Smooth muscle cell (in vitro differentiated cells): ENCODE data around the gene H19. TPM values are rescaled to one million over a fixed set of nuclear protein-coding genes. Genes with fewer than 3 reads are reported as not detected.

Experiments used
- DNase-seq: peaks from one replicate; lab custom pipeline; 2025; ENCODE audit not compliant: unreplicated experiment; lab: John Stamatoyannopoulos, UW
- H2AFZ ChIP-seq: fragments of 200-600 bp; sonication (generic); 2 replicates; pipeline ENCODE4 v1.6.0; 2016; ENCODE audit warnings: antibody characterized with exemption, low read depth, mild to moderate bottlenecking
- H3F3A ChIP-seq: fragments of 200-600 bp; sonication (generic); 2 replicates; pipeline ENCODE4 v1.6.0; 2017; ENCODE audit warnings: antibody characterized with exemption, low read depth
- H3K27ac ChIP-seq: fragments of 200-600 bp; sonication (generic); 2 replicates; pipeline ENCODE4 v1.5.1; 2016; ENCODE audit warnings: low read depth, mild to moderate bottlenecking
- H3K27me3 ChIP-seq: fragments of 200-600 bp; sonication (generic); 2 replicates; pipeline ENCODE4 v1.6.1; 2016; ENCODE audit warnings: low read depth, mild to moderate bottlenecking
- H3K36me3 ChIP-seq: fragments of 200-600 bp; sonication (generic); 2 replicates; pipeline ENCODE4 v1.5.1; 2016; ENCODE audit warnings: low read depth
- H3K4me1 ChIP-seq: fragments of 200-600 bp; sonication (generic); 2 replicates; pipeline ENCODE4 v1.5.1; 2016; ENCODE audit warnings: low read depth
- H3K4me2 ChIP-seq: fragments of 200-600 bp; sonication (generic); 2 replicates; pipeline ENCODE4 v1.6.0; 2016; ENCODE audit warnings: mild to moderate bottlenecking
- H3K4me3 ChIP-seq: fragments of 200-600 bp; sonication (generic); 2 replicates; pipeline ENCODE4 v1.5.1; 2016; ENCODE audit warnings: mild to moderate bottlenecking
- H3K79me2 ChIP-seq: fragments of 200-600 bp; sonication (generic); 2 replicates; pipeline ENCODE4 v1.6.0; 2016; ENCODE audit warnings: low read depth, mild to moderate bottlenecking
- H3K9ac ChIP-seq: fragments of 200-600 bp; sonication (generic); 2 replicates; pipeline ENCODE4 v1.6.0; 2016; ENCODE audit warnings: low read depth
- H3K9me3 ChIP-seq: fragments of 200-600 bp; sonication (generic); replicated peaks from 2 replicates; pipeline ENCODE4 v1.5.1; 2016; ENCODE audit warnings: low read depth
- H4K20me1 ChIP-seq: fragments of 200-600 bp; sonication (generic); 2 replicates; pipeline ENCODE4 v1.6.0; 2016; ENCODE audit warnings: low read depth
- WGBS: methylation state at CpG from one replicate; pipeline ENCODE4 v1.1.7; 2016; ENCODE audit warnings: low lambda C conversion rate; 5-methylcytosine and 5-hydroxymethylcytosine counted together
- polyA plus RNA-seq: library from polyadenylated mRNA; unstranded; fragments of >200 nt; fragmentation: Nextera tagmentation; extraction: Ambion mirVana; gene quantifications from 2 replicates; pipeline ENCODE4 v1.2.1, GENCODE V29; 2016
- total RNA-seq: library from RNA; depleted of rRNA; stranded (reverse); fragments of >200 nt; gene quantifications from 2 replicates; pipeline ENCODE4 v1.2.3, GENCODE V29; 2014
- TF ChIP-seq, protein P1 (sequence below): fragments of 200-600 bp; sonication (generic); IDR thresholded peaks from 2 replicates; pipeline ENCODE4 v1.5.1; 2017; ENCODE audit warnings: borderline replicate concordance, mild to moderate bottlenecking, antibody characterized with exemption; ENCODE audit not compliant: insufficient read depth, poor library complexity, severe bottlenecking

The H19 gene
- total and polyA plus RNA-seq, 2 experiments from 2014 or later, result 2.6 to 3.3 TPM

DNA sequence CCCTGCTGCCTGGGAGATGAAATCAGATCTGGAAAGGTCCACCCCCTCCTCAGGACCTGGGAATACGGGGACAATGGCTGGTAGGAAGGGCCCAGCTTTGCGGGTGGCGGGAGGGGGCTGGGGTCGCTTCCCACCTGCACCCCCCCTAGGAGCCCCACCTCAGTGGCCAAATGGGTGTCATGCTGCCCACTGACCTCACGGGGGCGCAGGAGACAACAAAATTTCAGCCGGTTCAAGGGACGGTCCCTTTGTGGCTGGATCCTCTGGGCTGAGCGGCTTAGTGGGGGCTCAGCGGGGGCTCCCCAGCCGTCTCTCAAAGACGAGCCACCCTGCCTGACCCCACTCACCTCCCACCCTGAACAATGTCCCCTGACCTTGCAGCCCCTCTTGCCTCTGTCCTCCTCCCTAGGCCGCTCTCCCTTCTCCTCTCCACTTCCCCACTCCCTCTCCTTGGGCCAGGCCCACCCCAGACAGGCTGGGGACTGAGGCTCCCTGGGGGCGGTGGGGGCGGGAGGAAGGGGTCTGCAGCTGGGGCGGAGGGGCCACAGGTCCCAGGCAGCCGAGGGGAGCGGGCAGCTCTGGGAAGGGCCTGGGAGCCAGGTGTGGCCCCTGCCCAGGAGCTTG is 39.3 kb upstream of the H19 start:
- Histone ChIP-seq H3K4me1 (no peaks in the 10 kb centered on the region), H3K9me3 (no peaks in the 10 kb centered on the region), H3K4me3 (no peak overlapping the region), H2AFZ (no peak overlapping the region), H3K9ac (no peak overlapping the region), H4K20me1 (no peaks in the 10 kb centered on the region), H3F3A (no peaks in the 10 kb centered on the region), H3K27ac (no peak overlapping the region), H3K4me2 (no peak overlapping the region), H3K79me2 (no peaks in the 10 kb centered on the region), H3K36me3 (no peaks in the 10 kb centered on the region), H3K27me3 (no peaks in the 10 kb centered on the region)
- TF ChIP-seq, protein P1, sequence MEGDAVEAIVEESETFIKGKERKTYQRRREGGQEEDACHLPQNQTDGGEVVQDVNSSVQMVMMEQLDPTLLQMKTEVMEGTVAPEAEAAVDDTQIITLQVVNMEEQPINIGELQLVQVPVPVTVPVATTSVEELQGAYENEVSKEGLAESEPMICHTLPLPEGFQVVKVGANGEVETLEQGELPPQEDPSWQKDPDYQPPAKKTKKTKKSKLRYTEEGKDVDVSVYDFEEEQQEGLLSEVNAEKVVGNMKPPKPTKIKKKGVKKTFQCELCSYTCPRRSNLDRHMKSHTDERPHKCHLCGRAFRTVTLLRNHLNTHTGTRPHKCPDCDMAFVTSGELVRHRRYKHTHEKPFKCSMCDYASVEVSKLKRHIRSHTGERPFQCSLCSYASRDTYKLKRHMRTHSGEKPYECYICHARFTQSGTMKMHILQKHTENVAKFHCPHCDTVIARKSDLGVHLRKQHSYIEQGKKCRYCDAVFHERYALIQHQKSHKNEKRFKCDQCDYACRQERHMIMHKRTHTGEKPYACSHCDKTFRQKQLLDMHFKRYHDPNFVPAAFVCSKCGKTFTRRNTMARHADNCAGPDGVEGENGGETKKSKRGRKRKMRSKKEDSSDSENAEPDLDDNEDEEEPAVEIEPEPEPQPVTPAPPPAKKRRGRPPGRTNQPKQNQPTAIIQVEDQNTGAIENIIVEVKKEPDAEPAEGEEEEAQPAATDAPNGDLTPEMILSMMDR, result no peak
- WGBS, result no CpG with 5 or more reads among the region's 18 CpGs
- no peak for DNase-seq

DNA sequence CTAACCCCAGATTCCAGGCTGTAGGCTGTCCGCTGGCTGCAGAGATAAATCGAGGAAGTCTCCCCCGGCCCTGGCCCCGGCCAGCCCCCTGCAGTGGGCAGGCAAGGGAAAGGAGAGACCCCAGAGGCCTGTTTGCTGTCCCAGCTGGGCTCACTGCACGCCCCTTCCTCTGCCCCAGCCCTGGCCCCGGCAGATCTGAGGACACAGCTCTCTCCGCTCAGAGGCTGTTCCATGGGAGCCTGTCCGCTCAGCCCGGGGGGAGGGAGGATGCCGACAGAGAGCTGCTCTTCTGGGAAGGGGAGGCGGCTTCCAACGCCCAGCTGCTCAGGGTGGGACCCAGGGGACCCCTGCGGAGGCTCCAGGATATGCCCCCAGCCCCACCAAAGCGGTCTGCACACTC is 37.7 kb upstream of the H19 start:
- TF ChIP-seq, protein P1, result no peak
- no peak overlapping the region for H3K4me2 ChIP-seq

DNA sequence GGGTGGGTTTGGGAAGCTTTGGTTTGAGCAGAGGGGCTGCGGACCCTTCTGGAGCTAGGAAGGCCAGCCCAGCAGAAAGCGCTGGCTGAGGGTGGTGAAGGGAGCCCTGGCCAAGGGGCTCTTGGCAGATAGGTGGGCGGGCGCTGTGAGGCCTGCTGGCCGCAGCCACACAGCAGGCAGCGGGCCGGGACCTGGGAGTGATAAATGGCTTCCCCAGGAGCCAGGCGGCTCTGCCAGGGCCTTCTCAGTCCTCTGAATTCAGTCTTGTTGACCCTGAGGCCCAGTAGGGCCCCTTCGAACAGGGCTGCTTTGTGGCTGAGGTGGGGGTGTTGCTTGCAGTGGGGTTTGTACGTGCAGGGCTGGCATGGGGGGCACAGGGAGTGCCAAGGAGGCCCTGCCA is 33.4 kb upstream of the H19 start:
- H3K4me1 ChIP-seq, result no peaks in the 10 kb centered on the region
- no peaks in the 10 kb centered on the region for H3F3A ChIP-seq
- WGBS, result no CpG with 5 or more reads among the region's 10 CpGs
- no peaks in the 10 kb centered on the region for H3K27me3 ChIP-seq
- no peaks in the 10 kb centered on the region for H4K20me1 ChIP-seq
- no peak overlapping the region for H3K27ac ChIP-seq
- TF ChIP-seq, protein P1, result no peak
- no peaks in the 10 kb centered on the region for H3K36me3 ChIP-seq
- H3K4me2 ChIP-seq, result no peak overlapping the region
- no peak overlapping the region for H3K9ac ChIP-seq
- no peak overlapping the region for H2AFZ ChIP-seq
- H3K4me3 ChIP-seq, result no peak overlapping the region
- H3K9me3 ChIP-seq, result no peaks in the 10 kb centered on the region
- DNase-seq, result no peak
- H3K79me2 ChIP-seq, result no peaks in the 10 kb centered on the region

More for the DNA sequence above, 37.7 kb upstream of the H19 start:
- Histone ChIP-seq H4K20me1 (no peaks in the 10 kb centered on the region), H3K27me3 (no peaks in the 10 kb centered on the region), H3K9me3 (no peaks in the 10 kb centered on the region), H3F3A (no peaks in the 10 kb centered on the region), H3K36me3 (no peaks in the 10 kb centered on the region), H3K79me2 (no peaks in the 10 kb centered on the region), H2AFZ (no peak overlapping the region), H3K9ac (no peak overlapping the region), H3K27ac (no peak overlapping the region), H3K4me3 (no peak overlapping the region), H3K4me1 (no peaks in the 10 kb centered on the region)
- no CpG with 5 or more reads among the region's 14 CpGs for WGBS
- DNase-seq, result no peak

DNA sequence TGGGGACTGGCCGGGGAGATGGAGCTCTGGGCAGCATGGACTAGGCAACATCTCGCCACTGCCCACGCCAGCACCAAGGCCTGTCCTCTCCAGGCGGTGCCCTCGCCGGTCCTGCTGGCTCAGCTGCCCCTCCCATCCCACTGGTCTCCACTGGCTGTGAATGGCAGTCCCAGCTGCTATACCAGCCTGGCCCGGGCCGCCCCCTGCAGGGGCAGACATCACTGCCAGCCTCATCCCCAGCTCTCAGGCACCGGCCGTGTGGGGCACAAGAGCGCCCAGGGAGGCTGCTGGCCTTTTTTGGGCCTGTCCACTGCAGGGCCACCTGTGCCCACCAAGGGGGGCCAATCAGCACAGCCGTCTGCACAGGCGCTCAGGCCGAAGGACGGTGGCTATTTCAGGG is 30.1 kb upstream of the H19 start:
- Histone ChIP-seq H3F3A (no peaks in the 10 kb centered on the region), H3K4me1 (no peaks in the 10 kb centered on the region), H3K36me3 (no peaks in the 10 kb centered on the region), H3K9ac (no peak overlapping the region), H3K79me2 (no peaks in the 10 kb centered on the region), H3K9me3 (no peaks in the 10 kb centered on the region), H3K27ac (no peak overlapping the region), H3K4me3 (no peak overlapping the region), H3K4me2 (no peak overlapping the region), H4K20me1 (no peaks in the 10 kb centered on the region), H3K27me3 (no peaks in the 10 kb centered on the region), H2AFZ (no peak overlapping the region)
- no peak for DNase-seq
- TF ChIP-seq, protein P1, result no peak
- no CpG with 5 or more reads among the region's 15 CpGs for WGBS
